GM21717 (cell line): ENCODE results near the gene SMOC2.
"Not testable (repeated sequence)": the region's sequence is repeated elsewhere in the genome, so short reads cannot be mapped to it uniquely, and the experiment has no call there.

Source experiments
- ATAC-seq: cut with Tn5 transposase; IDR thresholded peaks from one replicate; pipeline ENCODE4 v1.9.1; 2021; ENCODE audit warnings: mild to moderate bottlenecking, moderate library complexity; ENCODE audit not compliant: unreplicated experiment

Gene SMOC2

DNA sequence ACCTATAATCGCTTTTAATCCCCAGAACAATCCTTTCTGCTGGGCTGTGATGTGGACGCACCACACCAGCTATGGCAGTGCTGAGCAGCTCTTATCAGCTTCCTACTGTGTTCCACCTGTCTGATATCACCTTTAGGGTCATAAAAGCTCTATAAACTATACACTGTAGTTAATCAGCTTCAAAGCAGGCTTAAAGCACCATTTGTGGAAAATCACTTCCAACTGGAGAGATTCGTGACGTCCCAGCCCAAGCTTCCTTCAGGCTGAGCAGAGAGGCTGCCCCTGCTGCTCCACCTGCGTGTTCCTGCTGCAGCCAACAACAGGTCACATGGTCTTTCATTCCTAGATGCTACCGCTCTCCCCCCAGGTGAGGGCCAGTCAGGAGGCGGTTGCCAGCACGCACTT lies 156.5 kb downstream of the SMOC2 start:
- ATAC-seq = no peak

DNA sequence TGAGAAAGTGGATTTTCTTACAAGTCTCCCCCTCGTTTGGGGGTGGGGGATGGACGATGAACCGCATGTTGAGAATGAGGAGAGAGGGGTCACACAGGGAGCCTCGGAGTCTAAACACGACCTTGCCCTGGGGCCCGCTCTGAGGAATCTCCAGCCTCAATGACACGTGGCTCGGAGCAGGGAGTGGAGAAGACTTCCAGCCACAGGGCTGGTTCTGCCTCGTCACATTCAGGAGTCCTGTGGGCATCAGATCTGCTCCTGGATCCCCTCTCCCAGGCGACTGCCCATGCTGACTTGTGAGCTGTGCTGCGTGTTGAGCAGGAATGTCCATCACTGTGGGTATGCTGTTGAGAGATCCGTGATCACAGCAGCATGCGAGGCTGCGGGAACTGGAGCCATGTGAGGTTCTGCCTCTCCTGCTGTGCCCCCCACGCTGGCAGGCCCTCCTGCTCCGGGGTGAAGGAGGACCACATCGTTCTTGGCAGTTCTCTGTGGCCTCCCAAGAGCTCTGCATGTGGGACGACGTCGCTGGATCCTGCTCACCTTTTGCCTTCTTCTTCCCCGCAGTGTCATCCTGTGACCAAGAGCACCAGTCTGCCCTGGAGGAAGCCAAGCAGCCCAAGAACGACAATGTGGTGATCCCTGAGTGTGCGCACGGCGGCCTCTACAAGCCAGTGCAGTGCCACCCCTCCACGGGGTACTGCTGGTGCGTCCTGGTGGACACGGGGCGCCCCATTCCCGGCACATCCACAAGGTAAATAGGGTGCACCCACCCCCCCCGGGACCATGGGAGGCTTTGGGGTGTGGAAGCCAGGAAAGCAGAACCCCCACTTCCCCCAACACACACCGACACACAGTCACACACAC lies 157.5 kb downstream of the SMOC2 start:
- no peak for ATAC-seq

DNA sequence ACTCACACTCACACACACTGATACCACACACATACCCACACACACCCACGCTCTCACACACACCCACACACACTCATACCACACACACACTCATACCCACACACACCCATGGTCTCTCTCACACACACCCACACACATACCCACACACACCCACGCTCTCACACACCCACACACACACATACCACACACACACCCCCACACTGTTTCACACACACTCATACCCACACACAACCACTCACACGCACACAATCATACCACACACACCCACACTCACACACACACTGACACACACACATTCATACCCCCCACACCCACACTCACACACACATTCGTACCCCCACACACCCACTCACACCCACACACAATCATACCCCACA lies 158.1 kb downstream of the SMOC2 start:
- no peak for ATAC-seq

DNA sequence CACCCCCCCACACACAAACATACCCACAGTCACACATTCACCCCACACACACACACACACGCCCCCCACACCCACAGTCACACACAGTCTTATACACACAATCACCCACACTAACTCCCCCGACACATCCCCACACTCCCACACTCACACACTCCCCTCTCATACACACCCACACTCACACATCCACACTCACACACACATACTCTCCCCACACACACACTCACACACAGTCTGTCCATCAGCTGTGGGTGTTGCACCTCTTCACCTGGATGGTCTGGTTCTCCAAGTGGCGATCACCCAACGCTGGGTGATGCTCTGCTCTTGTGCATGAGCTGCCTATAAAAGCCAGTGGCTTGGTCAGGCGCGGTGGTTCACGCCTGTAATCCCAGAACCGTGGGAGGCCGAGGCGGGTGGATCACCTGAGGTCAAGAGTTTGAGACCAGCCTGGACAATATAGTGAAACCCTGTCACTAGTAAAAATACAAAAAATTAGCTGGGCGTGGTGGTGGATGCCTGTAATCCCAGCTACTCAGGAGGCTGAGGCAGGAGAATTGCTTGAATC lies 158.9 kb downstream of the SMOC2 start:
- no peak for ATAC-seq

DNA sequence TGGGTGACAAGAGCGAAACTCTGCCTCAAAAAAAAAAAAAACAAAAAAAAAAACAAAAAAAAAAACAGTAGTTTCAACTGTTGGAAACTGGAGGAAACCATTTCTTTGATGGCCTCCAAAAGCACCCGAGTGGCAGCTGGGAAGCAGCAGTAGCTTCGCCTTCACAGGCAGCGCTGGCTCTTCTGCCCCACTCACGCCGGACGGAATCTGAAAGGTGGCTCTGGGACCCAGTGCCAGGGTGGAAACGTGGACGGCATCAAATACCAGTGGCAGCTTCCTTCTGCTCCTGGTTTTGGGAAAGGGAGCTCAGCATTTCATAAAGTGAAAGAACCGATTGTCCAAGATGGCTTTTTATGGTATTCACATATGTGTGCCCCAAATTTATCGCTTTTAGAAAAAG lies 159.4 kb downstream of the SMOC2 start:
- ATAC-seq = no peak

DNA sequence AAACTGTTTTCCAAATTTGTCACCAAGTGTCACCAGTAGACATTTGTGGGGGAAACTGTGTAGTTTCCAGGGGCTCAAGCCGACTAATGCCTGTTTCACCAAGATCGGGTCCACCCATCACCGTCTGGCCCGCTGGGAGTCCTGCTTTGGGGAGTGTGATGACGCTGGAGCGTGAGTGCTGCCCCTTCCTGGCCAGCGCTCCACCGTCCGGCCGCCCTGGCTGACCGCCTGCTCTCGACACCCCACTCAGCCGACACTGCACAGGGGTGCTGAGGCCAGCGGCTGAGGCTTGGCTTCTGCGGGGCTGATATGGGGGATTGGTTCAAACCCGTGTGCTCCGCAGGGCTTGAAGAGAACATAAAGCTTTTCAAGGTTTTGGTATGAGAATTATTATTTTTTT lies 160.1 kb downstream of the SMOC2 start:
- ATAC-seq = no peak

DNA sequence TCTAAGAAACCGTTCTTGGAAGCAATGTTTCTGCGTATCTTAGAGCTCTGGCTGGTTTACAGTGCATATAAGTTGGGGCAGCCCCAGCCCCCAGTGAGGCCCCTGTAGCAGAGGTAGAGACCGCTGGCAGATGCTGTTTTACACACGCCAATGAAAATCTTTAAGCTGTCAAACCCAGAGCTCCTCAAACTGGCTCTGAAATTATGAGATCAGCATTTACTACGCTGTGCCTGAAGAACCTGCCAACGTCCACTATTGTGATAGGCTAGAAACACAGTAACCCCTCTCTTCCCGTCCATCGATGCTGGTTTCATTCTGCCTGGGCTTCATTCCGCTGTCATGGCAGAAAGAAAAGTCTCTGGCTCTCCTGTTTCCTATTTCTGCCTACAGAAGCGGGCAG lies 160.6 kb downstream of the SMOC2 start:
- no peak for ATAC-seq

DNA sequence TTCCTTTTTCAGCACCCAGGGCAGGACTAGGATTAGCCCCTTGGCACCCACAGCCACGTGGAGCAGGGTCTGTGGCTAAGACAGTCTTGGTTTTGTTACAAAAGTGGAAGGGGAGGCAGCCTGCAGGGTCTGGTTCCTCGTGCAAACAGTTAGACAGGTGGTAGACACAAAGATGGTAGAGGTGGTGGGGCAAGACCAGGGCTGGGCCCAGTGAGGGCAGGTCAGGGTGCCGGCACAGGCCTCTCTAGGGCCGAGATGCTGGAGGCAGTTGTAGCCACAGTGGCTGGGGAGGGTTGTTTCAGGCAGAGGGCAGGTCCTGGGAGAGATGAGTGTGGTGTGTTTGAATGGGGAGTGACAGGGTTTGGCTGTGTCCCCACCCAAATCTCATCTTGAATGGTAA lies 161.6 kb downstream of the SMOC2 start:
- ATAC-seq = no peak

DNA sequence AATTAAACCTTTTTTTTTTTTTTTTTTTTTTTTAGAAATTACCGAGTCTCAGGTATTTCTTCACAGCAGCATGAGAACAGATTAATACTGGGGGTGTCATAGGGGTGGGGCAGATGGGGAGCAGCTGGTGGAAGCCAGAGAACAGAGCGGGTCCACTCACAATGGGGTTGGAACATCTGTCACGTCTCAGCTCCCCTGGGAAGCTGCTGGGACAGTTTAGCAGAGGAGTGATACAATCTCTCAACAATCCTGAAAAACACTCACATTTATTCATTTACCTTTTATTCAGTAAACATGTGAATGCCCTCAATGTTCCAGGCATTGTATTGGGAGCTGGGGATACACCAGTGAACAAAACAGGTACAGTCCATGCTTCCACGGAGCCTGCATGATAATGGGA lies 162.2 kb downstream of the SMOC2 start:
- ATAC-seq = no peak

DNA sequence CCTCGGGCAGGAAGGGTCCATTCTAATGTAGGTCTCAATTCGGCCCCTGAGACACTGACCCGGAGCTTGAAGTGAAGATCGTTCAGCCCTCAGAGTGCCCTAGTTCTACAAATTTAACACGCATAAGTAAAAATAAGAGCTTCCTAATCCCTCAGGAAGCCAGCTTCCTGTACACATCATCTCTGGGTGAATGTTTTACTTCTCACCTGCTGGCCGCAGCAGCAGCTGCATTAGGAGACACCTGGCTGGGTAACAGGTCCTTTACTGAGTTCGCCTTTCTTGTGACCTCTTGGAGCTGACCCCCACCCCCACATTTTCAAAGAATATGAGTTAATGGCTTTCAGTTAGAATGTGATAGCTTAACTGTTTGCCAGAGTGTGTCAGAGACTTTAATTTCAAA lies 165.0 kb downstream of the SMOC2 start:
- no peak for ATAC-seq

DNA sequence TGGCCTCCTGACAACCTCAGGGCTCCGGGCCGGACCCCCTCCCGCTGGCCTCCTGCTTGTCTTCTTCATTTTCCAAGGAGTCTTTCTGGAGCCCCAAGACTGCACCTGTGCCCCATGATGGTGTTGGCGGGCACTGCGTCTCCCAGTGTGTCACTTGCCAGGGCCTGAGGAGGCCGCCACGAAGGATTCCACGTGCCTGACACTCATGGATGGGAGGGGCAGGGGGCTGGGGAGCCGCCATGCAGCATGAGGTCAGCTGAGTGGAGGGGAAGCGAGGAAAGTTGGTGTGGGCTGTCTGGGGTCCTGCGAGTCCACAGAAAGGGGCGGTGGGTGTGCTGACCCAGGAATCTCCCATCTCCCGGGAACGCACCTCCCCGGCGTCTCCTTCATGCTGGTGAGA lies 165.7 kb downstream of the SMOC2 start:
- ATAC-seq = no peak

DNA sequence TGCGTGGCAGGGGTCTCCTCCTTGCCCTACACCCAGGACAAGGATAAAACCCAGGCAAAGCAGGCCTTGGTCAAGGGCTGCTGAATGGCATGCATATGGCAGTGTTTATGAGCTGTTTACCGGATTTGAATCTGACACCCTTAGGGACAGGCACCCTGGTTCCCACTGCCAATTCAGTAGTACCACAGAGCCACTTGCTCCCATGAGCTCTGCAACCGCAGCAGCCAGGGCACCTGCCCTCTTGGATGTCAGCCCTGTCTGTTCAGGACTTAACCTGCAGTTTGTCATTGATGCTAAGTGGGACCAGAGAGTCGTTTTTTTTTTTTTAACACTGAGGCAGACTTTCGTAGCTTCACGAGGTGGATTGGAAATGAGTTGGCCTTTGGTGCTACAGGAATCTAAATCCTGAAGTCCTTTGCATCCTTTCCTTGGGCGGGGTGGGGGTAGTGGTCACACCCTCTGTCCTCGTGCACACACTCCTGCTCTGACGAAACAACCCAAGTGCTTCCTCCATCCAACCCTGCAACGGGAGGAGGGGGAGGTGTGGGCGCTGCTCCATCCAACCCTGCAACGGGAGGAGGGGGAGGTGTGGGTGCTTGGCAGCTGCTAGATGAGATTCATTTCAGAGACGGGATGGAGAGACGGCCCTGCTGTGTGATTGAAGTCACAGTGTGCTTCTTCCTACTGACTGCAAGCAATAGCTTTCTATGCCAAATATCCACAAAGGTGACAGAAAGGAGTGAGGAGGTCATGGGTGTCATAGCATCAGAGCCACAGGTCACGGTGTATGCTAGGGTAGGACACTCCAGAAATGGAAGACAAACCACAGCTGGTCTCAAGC lies 166.5 kb downstream of the SMOC2 start:
- ATAC-seq = no peak

DNA sequence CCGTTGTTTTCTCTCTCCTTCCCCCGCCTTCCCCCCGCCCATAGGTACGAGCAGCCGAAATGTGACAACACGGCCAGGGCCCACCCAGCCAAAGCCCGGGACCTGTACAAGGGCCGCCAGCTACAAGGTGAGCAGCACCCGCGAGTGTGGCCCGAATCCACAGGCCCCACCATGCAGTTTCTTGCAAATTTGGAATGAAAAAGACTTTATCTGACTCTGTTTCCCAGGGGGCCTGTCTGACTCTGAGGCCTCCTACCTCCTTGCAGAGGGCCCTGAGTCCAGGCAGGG lies 167.1 kb downstream of the SMOC2 start:
- ATAC-seq = no peak

DNA sequence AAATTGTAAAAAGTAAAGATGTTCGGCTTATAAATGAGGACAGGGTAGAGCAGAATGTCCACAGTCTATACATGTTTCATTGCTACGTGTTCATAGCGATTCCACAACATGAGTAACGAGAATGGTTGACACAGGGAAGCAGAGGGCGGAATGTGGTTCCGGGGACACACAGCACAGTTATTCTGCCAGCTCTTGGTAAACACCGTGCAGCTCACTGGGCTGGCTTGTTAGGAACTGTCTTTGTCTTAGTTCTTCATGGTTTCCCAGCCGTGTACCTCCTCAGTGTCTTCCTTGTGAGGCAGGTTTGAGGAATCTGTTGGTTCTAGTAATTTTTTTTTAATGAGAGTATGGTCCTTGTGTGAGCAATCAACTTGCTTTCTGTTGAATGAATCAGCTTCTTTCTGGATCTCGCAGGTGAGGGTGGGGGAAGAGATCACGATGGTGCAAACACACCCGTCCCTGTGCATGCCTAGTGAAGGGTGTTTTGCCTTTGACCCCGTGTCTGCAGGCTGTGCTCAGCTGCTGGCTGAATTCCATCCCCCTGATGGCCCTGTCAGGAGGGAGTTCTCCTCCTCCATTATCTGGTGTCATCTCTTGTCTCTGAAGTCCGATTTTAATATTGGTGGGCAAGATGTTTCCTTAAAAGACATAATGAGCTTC lies 168.2 kb downstream of the SMOC2 start:
- no peak for ATAC-seq

DNA sequence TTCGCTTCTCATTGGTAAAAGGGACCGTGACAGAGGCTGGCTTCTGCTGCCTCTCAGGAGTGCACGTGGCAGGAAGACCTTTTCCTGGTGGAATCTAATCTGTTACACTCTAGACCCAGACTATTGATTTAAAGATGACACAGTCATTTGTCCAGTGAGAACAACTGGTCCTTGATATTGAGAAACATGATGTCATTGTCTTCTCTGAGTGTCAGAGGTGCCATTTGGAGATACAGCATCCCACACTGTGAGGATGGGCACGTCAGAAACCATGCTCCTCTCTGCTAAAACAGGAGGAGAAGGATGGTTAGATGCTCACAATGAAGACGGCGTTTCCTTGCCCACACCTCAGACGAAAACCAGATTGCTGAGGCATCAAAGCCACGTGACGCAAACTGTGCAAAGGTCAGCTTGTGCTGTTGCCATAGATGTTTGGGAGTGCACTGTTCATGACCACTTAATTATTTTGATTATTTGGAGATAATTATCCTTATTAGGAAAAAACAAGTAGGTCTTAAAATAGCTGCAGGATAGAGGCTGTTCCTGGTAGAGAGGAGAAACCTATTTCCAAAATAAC lies 169.0 kb downstream of the SMOC2 start:
- ATAC-seq = no peak

DNA sequence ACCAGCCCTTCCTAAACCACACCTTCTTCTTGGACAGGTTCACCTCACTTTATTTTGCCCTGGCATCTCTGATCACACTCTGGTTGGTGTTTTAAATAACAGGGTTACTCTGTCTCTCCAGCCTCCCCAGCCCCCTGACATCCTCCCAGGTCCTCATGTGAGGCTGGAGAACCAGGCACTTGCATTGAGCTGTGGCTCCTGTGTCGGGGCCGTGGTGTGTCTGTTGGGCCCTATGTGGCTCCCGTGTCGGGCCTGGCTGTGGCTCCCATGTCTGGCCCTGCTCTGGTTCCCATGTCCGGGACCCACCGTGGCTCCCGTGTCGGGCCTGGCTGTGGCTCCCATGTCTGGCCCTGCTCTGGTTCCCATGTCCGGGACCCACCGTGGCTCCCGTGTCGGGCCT lies 170.0 kb downstream of the SMOC2 start:
- ATAC-seq = not testable (repeated sequence)

DNA sequence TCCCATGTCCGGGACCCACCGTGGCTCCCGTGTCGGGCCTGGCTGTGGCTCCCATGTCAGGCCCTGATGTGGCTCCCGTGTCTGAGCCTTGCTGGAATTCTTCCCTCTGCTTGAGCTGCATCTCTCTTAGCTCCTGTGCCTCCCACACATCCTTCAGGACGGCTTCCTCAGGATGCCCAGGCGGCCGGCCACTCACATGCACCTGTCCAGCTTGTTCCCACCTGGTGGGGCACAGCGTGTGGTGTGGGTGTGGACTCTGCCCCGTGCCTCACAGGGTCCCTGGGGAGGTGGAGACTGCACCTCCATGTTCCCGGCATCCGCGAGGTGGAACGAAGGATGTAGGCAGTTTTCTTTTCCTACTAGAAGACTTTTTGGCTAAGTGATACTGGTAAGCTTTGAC lies 170.7 kb downstream of the SMOC2 start:
- no peak for ATAC-seq

DNA sequence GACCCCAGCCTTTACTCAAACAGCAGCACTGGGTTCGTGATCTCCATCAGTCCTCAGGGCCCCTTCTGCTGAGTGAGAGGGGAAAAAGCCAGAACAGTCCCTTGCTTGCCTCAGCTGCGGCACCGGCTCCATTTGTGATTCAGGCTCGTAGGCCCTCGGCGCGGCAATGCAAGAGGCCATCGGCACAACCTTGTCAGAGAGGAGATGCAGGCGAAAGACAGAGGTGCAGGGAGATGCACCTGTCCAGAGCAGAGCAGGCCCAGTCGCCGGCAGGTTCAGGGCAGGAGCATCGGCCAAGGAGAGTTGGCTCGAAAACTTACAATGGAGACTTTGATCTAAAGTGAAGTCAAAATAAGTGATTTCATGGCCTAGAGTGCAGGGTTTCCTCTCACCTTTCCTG lies 171.6 kb downstream of the SMOC2 start:
- no peak for ATAC-seq

DNA sequence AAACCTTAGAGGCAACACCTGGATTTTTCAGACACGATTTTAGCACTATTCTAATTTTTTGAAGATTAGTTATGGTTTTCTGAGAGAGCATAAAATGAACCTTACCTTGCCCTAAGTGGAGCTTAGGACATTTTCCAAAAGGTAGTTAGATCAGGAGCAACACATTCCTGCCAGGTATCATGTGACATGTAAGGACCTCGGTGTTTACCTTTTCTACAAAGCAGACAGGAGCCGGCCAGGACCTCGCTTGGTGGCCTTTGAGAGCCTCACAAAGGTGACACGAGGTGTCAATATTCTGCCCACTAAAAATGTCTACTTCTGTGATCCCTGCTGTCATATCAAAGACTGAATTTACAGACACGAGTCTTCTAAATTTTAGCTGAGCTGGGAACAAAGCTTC lies 174.9 kb downstream of the SMOC2 start:
- ATAC-seq = no peak

DNA sequence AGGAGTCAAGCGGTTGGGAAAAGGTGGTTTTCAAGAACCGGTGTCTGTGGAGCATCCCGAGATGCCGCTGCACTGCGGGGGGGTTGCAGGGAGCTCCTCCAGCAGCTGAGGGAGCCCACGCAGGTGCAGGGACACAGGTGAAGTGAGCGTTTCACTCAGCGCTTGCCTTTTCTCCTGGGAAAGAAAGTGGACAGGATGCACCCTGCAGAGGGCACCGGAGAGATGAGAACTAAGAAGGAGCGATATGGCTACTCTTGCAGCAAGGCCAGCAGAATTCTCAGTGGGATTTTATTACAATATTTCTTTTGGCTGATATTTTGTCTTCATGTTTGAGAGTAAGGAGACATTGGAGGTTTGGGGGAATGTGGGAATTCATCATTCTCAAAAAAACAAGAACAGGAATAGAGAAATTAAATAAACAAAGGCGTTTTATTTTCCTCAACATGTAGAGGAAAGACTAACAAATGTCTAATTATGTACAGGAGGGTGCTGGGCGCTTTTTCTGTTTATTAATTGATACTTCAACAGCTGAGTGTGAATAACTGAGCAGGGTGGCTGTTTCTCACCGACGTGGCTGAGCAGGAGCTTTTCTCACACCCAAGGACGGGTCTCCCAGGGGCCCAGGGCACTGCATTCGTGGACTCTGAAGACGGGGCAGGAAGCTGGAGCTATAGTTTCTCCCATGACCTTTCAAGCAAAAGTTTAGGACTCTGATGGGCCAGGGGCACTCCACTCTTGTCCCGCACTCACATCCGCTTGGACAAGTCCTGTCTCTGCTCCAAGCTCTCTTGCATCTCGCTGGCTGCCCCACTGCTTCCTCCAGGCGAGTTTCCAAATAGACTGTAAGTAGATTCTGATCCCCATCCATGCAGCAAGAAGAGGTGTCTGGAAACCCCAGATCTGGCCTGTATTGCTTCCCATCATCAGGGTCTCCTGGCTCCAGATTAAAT lies 176.1 kb downstream of the SMOC2 start:
- ATAC-seq = no peak
